ENCODE data around the gene POLR2E. TPM values are rescaled to one million over a fixed set of nuclear protein-coding genes. Genes with fewer than 3 reads are reported as not detected.

POLR2E gene
- total RNA-seq, 1 experiment from 2014 or later: 261 TPM

DNA sequence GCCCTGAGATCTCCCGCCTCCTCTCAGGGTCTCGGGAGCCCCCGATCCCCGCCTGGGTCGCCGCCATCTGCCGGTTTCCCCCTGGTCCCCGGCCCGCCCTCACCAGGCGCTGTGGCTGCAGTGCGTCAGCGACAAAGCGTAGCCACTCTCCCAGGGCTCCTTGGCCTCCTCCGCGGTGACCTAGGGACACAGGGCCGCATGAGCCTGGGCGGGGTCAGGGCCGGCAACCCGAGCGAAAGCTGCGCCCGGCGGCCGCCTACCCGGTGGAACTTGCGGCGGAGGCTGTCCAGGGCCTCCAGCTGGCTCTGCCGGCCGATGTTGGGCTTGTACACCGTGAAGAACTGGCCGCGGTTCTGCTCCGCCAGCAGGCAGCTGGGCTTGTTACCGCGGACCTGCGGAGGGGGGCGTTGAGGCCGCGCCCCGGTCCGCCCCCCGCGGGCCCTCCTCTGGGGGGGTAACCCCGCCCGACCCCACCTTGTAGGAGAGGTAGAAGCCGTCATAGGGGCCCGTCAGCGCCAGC is 13.9 kb upstream of the POLR2E start:
- H3K27me3 ChIP-seq (ENCODE audit: insufficient read depth, low read length): no peaks in the 10 kb centered on the region
- no peaks in the 10 kb centered on the region; the same call in 1 of the 2 replicates for H3K79me2 ChIP-seq (ENCODE audit: insufficient read depth, low read length)
- no peak for DNase-seq
- H3K18ac ChIP-seq (ENCODE audit: insufficient read length, low read depth, low read length): no peak overlapping the region
- H3K23ac ChIP-seq (ENCODE audit: insufficient read length, low read depth, low read length): no peak overlapping the region
- Mint-ChIP-seq H3K9me3 (no peaks in the 10 kb centered on the region), H3K27me3 (ENCODE audit: low read depth) (peaks cover 2% of the 10 kb centered on the region), H3K36me3 (ENCODE audit: insufficient read depth in 1 of 3, low read depth in 3 of 3) (peaks cover 0 to 19% (median 7%) of the 10 kb centered on the region in 3 experiments; a peak in 3 of 7 replicates), H3K4me1 (peaks cover 2 to 12% of the 10 kb centered on the region in 2 experiments; a peak in 3 of 4 replicates), H3K27ac (no peak overlapping the region), H3K4me3 (no peak overlapping the region)
- no peak overlapping the region for H3K56ac ChIP-seq (ENCODE audit: insufficient read length, low read depth, low read length)
- H4K5ac ChIP-seq (ENCODE audit: insufficient read length, low read depth, low read length): no peak overlapping the region
- no peak for TF ChIP-seq CTCF (conservative IDR thresholded peaks at IDR 0.05)
- no peak overlapping the region for H3K4me2 ChIP-seq (ENCODE audit: insufficient read depth, insufficient read length, low read length)
- no peak overlapping the region for H4K91ac ChIP-seq (ENCODE audit: insufficient read length, low read depth, low read length)
- H2BK120ac ChIP-seq (ENCODE audit: low read depth, low read length, poor library complexity, severe bottlenecking): no peak overlapping the region
- no peaks in the 10 kb centered on the region for H3K9me3 ChIP-seq (ENCODE audit: control insufficient read depth, low read depth, low read length)
- no peak overlapping the region for H3K9ac ChIP-seq (ENCODE audit: extremely low read depth, insufficient read length, low read length)
- no peak overlapping the region for H3K4ac ChIP-seq (ENCODE audit: low read depth, low read length)
- H3K79me1 ChIP-seq (ENCODE audit: insufficient read depth, low read depth, low read length, poor library complexity, severe bottlenecking): no peaks in the 10 kb centered on the region
- H2AK5ac ChIP-seq (ENCODE audit: insufficient read length, low read length): no peak overlapping the region
- H2BK15ac ChIP-seq (ENCODE audit: low read depth, low read length): no peak overlapping the region
- no peak overlapping the region for H3K27ac ChIP-seq (ENCODE audit: insufficient read length, low read depth, low read length)
- no peak overlapping the region for H2BK12ac ChIP-seq (ENCODE audit: insufficient read length, low read depth, low read length)
- H4K8ac ChIP-seq (replicated peaks; ENCODE audit: insufficient read length, low read depth, low read length): no peak overlapping the region
- no peaks in the 10 kb centered on the region for H3K23me2 ChIP-seq (ENCODE audit: insufficient read length, low read depth, low read length, poor library complexity, severe bottlenecking)
- no peak overlapping the region for H2BK5ac ChIP-seq (ENCODE audit: insufficient read length, low read length)
- H3K14ac ChIP-seq (ENCODE audit: insufficient read depth, low read length): no peak overlapping the region
- no peak overlapping the region for H2AFZ ChIP-seq (ENCODE audit: low read length)
- H3K4me1 ChIP-seq (ENCODE audit: insufficient read depth, low read length): no peaks in the 10 kb centered on the region
- no CpG with 5 or more reads among the region's 48 CpGs for WGBS (ENCODE audit: extremely low coverage, insufficient read length, low lambda C conversion rate)
- H3T11ph ChIP-seq (ENCODE audit: low read length): no peak overlapping the region
- H4K20me1 ChIP-seq (ENCODE audit: control insufficient read depth, insufficient read depth, insufficient read length): no peaks in the 10 kb centered on the region
- H2BK20ac ChIP-seq (ENCODE audit: low read depth, low read length, poor library complexity, severe bottlenecking): no peak overlapping the region
